Stimulated activated naive CD8-positive, alpha-beta T cell treated with anti-CD3 and anti-CD28 coated beads, Interleukin-15, Interleukin-2, amounts not matched to agents 100 ng/mL and 50 ng/mL, for 24 hours (primary cell): ENCODE measurements around the gene VPS50.

Experiments
- H3K27ac Mint-ChIP-seq: one replicate; pipeline ENCODE4 v1.8.0; 2021; ENCODE audit warnings: mild to moderate bottlenecking, mixed read lengths
- H3K27me3 Mint-ChIP-seq: one replicate; pipeline ENCODE4 v1.8.0; 2021; ENCODE audit warnings: mixed read lengths
- H3K36me3 Mint-ChIP-seq: one replicate; pipeline ENCODE4 v1.8.0; 2021; ENCODE audit warnings: low read depth, mixed read lengths
- H3K4me1 Mint-ChIP-seq: one replicate; pipeline ENCODE4 v1.8.0; 2021; ENCODE audit warnings: low read depth, mixed read lengths
- H3K4me3 Mint-ChIP-seq: one replicate; pipeline ENCODE4 v1.8.0; 2021; ENCODE audit warnings: mild to moderate bottlenecking, mixed read lengths
- H3K9me3 Mint-ChIP-seq: one replicate; pipeline ENCODE4 v1.8.0; 2021; ENCODE audit warnings: mixed read lengths

Gene VPS50

DNA sequence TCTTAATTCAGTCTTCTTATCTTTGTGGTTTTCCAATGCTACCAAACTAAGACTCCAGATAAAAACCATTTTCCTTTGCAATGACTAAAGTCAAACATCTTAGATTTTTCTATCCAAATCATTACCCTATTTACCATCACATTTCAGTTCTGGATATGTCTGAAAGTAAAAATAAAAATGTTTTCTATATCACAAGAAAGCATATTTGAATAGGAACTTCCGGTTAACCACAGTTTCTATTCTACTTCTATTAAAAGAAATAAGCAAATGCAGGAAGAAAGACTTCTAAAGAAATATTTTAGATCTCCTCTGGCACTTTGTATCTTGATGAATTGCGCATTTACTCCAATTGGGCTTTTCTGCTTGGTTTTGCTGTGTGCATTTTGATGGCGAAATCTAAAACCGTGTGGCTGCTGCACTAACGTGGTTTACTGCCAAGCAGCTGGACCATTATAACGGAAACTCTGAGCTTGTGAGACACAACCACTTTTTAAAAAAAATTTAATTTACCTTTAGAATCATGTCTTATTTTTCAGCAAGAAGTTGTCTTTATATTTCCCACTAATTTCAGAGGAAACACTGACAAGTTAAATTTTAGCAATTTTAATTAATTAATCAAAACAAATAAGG is 146.1 kb downstream of the VPS50 start:
- H3K4me3 Mint-ChIP-seq = no peak overlapping the region
- H3K9me3 Mint-ChIP-seq = no peaks in the 10 kb centered on the region
- no peaks in the 10 kb centered on the region for H3K4me1 Mint-ChIP-seq
- H3K27ac Mint-ChIP-seq = no peak overlapping the region
- H3K36me3 Mint-ChIP-seq = no peaks in the 10 kb centered on the region
- peaks cover 23% of the 10 kb centered on the region for H3K27me3 Mint-ChIP-seq

DNA sequence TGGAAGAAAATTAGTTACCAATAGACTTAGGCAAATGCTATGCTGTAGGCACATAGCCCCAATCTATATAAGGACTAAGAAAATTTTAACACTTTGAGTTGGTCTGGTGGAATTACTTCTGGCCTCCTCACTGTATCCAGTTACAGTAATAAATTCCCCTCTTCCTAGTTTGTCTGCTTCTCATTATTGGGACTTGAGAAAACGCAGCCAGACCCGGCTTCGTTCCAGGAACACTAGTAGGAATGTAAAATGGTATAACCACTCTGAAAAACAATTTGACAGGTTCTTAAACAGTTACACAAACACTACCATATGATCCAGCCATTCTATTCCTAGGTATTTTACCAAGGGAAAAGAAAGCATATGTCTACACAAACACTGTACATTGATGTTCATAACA is 150.2 kb downstream of the VPS50 start:
- H3K27me3 Mint-ChIP-seq = peaks cover 13% of the 10 kb centered on the region
- no peak overlapping the region for H3K4me3 Mint-ChIP-seq

DNA sequence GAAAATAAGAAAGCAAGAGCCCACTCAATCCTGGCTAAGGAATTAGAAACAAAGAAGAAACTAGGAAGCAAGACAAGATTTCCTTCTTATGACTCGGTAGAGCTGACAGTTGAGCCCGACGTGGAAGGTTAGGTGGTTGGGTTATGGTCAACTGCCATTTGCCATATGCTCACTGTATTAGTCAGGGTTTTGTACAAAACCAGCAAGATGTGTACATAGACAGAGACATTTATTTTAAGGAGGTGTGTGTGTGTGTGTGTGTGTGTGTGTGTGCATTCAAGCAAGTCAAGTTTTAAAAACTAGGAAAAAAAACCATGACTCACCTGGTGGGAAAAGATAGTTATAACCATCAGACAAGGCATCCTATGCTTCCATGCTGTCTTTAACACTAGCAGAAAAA is 158.5 kb downstream of the VPS50 start:
- H3K27me3 Mint-ChIP-seq = peaks cover 7% of the 10 kb centered on the region
- no peaks in the 10 kb centered on the region for H3K4me1 Mint-ChIP-seq
- H3K4me3 Mint-ChIP-seq = no peak overlapping the region
- H3K9me3 Mint-ChIP-seq = no peaks in the 10 kb centered on the region
- no peaks in the 10 kb centered on the region for H3K36me3 Mint-ChIP-seq
- no peak overlapping the region for H3K27ac Mint-ChIP-seq

More for the DNA sequence above, 150.2 kb downstream of the VPS50 start:
- Mint-ChIP-seq H3K9me3 (no peaks in the 10 kb centered on the region), H3K27ac (no peak overlapping the region), H3K36me3 (no peaks in the 10 kb centered on the region), H3K4me1 (no peaks in the 10 kb centered on the region)

DNA sequence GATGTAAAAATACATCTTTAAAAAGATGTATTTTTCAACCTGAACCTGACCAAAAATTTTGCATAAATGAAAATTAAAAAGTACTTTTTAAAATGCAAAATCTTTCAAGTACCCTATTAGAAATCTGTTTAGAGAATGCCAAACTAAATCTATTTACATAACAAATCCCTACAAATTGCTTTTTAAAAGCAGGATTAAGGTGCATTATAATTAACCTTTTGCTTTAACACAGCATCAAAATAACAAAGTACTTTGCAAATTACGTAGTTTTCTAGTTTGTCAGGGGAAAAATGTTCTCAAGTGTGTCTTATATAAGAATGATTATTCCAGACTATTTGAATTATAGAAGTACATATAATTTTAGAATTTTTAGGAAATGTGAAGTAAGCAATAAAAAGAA is 160.8 kb downstream of the VPS50 start:
- no peak overlapping the region for H3K4me3 Mint-ChIP-seq
- no peaks in the 10 kb centered on the region for H3K9me3 Mint-ChIP-seq
- no peak overlapping the region for H3K27ac Mint-ChIP-seq
- no peaks in the 10 kb centered on the region for H3K36me3 Mint-ChIP-seq
- no peaks in the 10 kb centered on the region for H3K4me1 Mint-ChIP-seq
- H3K27me3 Mint-ChIP-seq = peaks cover 5% of the 10 kb centered on the region

DNA sequence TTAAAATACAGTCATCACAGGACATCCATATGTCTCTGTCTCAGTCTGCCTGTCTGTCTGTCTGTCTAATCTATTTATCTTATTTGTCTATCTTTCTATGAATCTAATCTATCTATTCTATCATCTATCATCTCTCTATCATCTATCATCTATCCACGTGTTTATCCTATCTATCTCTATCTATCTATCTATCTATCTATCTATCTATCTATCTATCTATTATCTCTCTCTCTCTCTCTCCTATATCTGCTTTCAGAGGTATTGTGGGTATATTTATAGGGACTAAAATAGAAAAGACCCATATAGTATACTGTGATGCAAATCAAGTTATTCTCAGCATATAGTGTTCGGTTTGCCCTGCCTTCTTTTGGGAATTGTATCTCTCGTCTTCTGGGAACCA is 167.5 kb downstream of the VPS50 start:
- Mint-ChIP-seq H3K27me3 (peaks cover 3% of the 10 kb centered on the region), H3K36me3 (no peaks in the 10 kb centered on the region), H3K9me3 (no peaks in the 10 kb centered on the region), H3K4me1 (no peaks in the 10 kb centered on the region), H3K4me3 (no peak overlapping the region), H3K27ac (no peak overlapping the region)

DNA sequence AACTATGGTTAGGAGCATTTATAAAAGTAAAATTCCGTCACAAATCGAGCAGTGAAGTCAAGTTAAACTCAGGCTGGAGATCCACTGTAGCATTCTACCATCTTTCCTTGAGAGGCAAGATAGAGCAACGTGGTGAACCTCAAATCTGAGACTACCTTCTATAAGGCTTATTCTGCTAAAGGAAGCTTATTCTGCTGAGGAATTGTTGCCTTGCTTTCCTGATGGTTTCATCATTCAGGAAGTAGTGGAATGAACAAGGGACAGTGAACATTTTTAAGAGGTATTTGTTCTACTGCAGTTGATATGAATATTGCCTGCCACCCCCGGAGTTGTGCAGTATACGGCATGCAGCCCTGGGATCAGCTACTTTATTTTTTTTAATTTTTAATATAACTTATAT is 170.8 kb downstream of the VPS50 start:
- Mint-ChIP-seq H3K4me3 (no peak overlapping the region), H3K27ac (no peak overlapping the region), H3K36me3 (no peaks in the 10 kb centered on the region), H3K9me3 (peaks cover 12% of the 10 kb centered on the region), H3K4me1 (no peaks in the 10 kb centered on the region), H3K27me3 (no peaks in the 10 kb centered on the region)

DNA sequence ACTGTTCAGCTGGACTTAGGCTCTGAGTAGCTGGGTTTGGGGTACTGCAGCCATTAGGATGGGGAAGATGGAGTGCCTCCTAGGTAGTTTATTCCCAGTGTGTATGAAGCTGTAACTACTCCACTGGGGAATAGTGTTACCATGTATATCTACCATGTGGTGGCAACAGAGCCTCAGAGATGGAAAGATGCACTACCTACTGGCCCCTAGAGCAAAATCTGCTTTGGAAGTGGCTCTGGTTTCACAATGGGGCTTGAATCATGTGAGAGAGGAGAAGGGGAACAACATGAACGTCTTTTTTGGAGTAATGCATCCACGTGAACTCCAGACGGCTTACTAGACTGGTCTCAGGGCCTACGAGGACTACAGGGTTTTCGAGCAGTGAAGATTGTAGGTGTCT is 175.1 kb downstream of the VPS50 start:
- H3K27me3 Mint-ChIP-seq = peaks cover 4% of the 10 kb centered on the region
- H3K36me3 Mint-ChIP-seq = no peaks in the 10 kb centered on the region
- H3K4me1 Mint-ChIP-seq = no peaks in the 10 kb centered on the region
- H3K9me3 Mint-ChIP-seq = peaks cover 12% of the 10 kb centered on the region
- H3K27ac Mint-ChIP-seq = no peak overlapping the region
- no peak overlapping the region for H3K4me3 Mint-ChIP-seq

DNA sequence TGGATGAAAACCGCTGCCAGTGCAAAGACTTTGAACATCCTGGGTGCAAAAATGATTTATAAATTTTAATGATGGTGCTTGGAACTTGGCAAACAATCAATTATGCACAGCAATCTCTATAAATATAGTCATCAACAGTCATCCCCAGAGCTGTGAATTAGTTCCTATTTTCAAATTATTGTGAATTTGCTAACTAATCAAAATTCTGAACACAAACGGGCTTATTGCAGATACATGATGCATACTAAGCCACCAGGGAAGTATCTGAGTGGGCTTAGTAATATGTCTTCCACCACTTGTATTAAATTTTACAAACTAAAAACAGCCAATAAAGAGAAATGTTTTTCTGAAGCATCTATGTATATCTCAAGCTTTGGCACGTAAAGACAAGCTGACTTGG is 177.2 kb downstream of the VPS50 start:
- Mint-ChIP-seq H3K27ac (no peak overlapping the region), H3K9me3 (peaks cover 12% of the 10 kb centered on the region), H3K4me1 (no peaks in the 10 kb centered on the region), H3K36me3 (no peaks in the 10 kb centered on the region), H3K27me3 (peaks cover 4% of the 10 kb centered on the region), H3K4me3 (no peak overlapping the region)
